IPS-18a (cell line): ENCODE measurements around the gene RYR2.
A peak's percentile ranks its signal among the peaks of the same experiment; 100 is the strongest.

Experiments used
- H3K27ac ChIP-seq: one replicate; pipeline ENCODE4 v1.5.1; 2013; ENCODE audit warnings: low read length
- H3K27me3 ChIP-seq: one replicate; pipeline ENCODE4 v1.6.1; 2013; ENCODE audit warnings: mild to moderate bottlenecking, low read length; ENCODE audit not compliant: control insufficient read depth, insufficient read depth
- H3K36me3 ChIP-seq: one replicate; pipeline ENCODE4 v1.6.1; 2013; ENCODE audit warnings: low read depth, low read length; ENCODE audit not compliant: control insufficient read depth
- H3K4me1 ChIP-seq: one replicate; pipeline ENCODE4 v1.6.1; 2013; ENCODE audit warnings: low read depth, low read length; ENCODE audit not compliant: control insufficient read depth
- H3K4me3 ChIP-seq: one replicate; pipeline ENCODE4 v1.5.1; 2013; ENCODE audit warnings: low read length
- H3K9ac ChIP-seq: one replicate; pipeline ENCODE4 v1.6.1; 2013; ENCODE audit warnings: mild to moderate bottlenecking, low read length, moderate library complexity
- H3K9me3 ChIP-seq: one replicate; pipeline ENCODE4 v1.6.1; 2013; ENCODE audit warnings: low read depth, low read length; ENCODE audit not compliant: control insufficient read depth

RYR2 gene

GRCh38 chr1:237851210-237851845 is 809.3 kb downstream of the RYR2 start:
- Histone ChIP-seq H3K36me3 (no peaks in the 10 kb centered on the region), H3K9ac (no peak overlapping the region), H3K27ac (no peak overlapping the region), H3K4me1 (no peaks in the 10 kb centered on the region), H3K27me3 (no peaks in the 10 kb centered on the region), H3K9me3 (no peaks in the 10 kb centered on the region), H3K4me3 (no peak overlapping the region)

- Histone ChIP-seq H3K4me1 (no peaks in the 10 kb centered on the region), H3K27me3 (no peaks in the 10 kb centered on the region), H3K27ac (no peak overlapping the region), H3K36me3 (no peaks in the 10 kb centered on the region), H3K9me3 (no peaks in the 10 kb centered on the region), H3K4me3 (no peak overlapping the region), H3K9ac (no peak overlapping the region)
These were observed 810.4 kb downstream of the RYR2 start for GRCh38 chr1:237852342-237852741.

- Histone ChIP-seq H3K36me3 (no peaks in the 10 kb centered on the region), H3K27me3 (no peaks in the 10 kb centered on the region), H3K9me3 (no peaks in the 10 kb centered on the region), H3K9ac (no peak overlapping the region), H3K4me1 (peaks cover 10% of the 10 kb centered on the region), H3K4me3 (no peak overlapping the region), H3K27ac (no peak overlapping the region)
These were observed 815.5 kb downstream of the RYR2 start for GRCh38 chr1:237857455-237857854.

- Histone ChIP-seq H3K36me3 (no peaks in the 10 kb centered on the region), H3K4me3 (no peak overlapping the region), H3K9me3 (no peaks in the 10 kb centered on the region), H3K27ac (no peak overlapping the region), H3K9ac (no peak overlapping the region), H3K4me1 (peaks cover 10% of the 10 kb centered on the region), H3K27me3 (no peaks in the 10 kb centered on the region)
These were observed 817.0 kb downstream of the RYR2 start for GRCh38 chr1:237858992-237859391.

- Histone ChIP-seq H3K9me3 (no peaks in the 10 kb centered on the region), H3K4me3 (no peak overlapping the region), H3K27me3 (peaks cover 11% of the 10 kb centered on the region), H3K4me1 (peaks cover 12% of the 10 kb centered on the region), H3K9ac (no peak overlapping the region), H3K36me3 (no peaks in the 10 kb centered on the region), H3K27ac (no peak overlapping the region)
These were observed 820.0 kb downstream of the RYR2 start for GRCh38 chr1:237861944-237862343.

- Histone ChIP-seq H3K4me3 (no peak overlapping the region), H3K4me1 (peaks cover 19% of the 10 kb centered on the region), H3K36me3 (no peaks in the 10 kb centered on the region), H3K9me3 (no peaks in the 10 kb centered on the region), H3K9ac (no peak overlapping the region), H3K27ac (no peak overlapping the region), H3K27me3 (peaks cover 11% of the 10 kb centered on the region)
These were observed 821.2 kb downstream of the RYR2 start for GRCh38 chr1:237863234-237863633.

GRCh38 chr1:237864338-237865244 is 822.6 kb downstream of the RYR2 start:
- Histone ChIP-seq H3K36me3 (no peaks in the 10 kb centered on the region), H3K4me3 (no peak overlapping the region), H3K9ac (no peak overlapping the region), H3K27ac (no peak overlapping the region), H3K9me3 (no peaks in the 10 kb centered on the region), H3K27me3 (peaks cover 11% of the 10 kb centered on the region), H3K4me1 (peaks cover 11% of the 10 kb centered on the region)

- Histone ChIP-seq H3K9ac (no peak overlapping the region), H3K27me3 (peaks cover 11% of the 10 kb centered on the region)
These were observed 825.5 kb downstream of the RYR2 start for GRCh38 chr1:237867380-237867888.

GRCh38 chr1:237868817-237869600 is 827.0 kb downstream of the RYR2 start:
- H3K36me3 ChIP-seq: no peaks in the 10 kb centered on the region
- no peaks in the 10 kb centered on the region for H3K9me3 ChIP-seq
- no peak overlapping the region for H3K9ac ChIP-seq
- H3K4me3 ChIP-seq: no peak overlapping the region
- H3K27ac ChIP-seq: no peak overlapping the region
- peaks cover 11% of the 10 kb centered on the region for H3K27me3 ChIP-seq
- H3K4me1 ChIP-seq: peaks cover 20% of the 10 kb centered on the region

More at GRCh38 chr1:237867380-237867888, 825.5 kb downstream of the RYR2 start:
- Histone ChIP-seq H3K4me1 (peaks cover 11% of the 10 kb centered on the region), H3K27ac (no peak overlapping the region), H3K36me3 (no peaks in the 10 kb centered on the region), H3K9me3 (no peaks in the 10 kb centered on the region), H3K4me3 (peak overlapping the region; percentile 1)

- Histone ChIP-seq H3K4me1 (peaks cover 17% of the 10 kb centered on the region), H3K9me3 (no peaks in the 10 kb centered on the region), H3K36me3 (no peaks in the 10 kb centered on the region), H3K9ac (no peak overlapping the region), H3K4me3 (no peak overlapping the region), H3K27ac (peak overlapping the region; percentile 61), H3K27me3 (no peaks in the 10 kb centered on the region)
These were observed 831.7 kb downstream of the RYR2 start for GRCh38 chr1:237873487-237874211.

GRCh38 chr1:237875291-237875690 is 833.3 kb downstream of the RYR2 start:
- Histone ChIP-seq H3K27ac (no peak overlapping the region), H3K36me3 (no peaks in the 10 kb centered on the region), H3K9me3 (no peaks in the 10 kb centered on the region), H3K27me3 (no peaks in the 10 kb centered on the region), H3K4me3 (no peak overlapping the region), H3K9ac (no peak overlapping the region), H3K4me1 (peaks cover 17% of the 10 kb centered on the region)
